NCI-H1092 treated with DMSO at 0.1 percent for 48 hours (cell line): ENCODE measurements around the gene TCIRG1.
A peak's percentile ranks its signal among the peaks of the same experiment; 100 is the strongest.
"Not testable (repeated sequence)": the region's sequence is repeated elsewhere in the genome, so short reads cannot be mapped to it uniquely, and the experiment has no call there.

Source experiments
- DNase-seq: peaks from one replicate; lab custom pipeline; 2025; lab: John Stamatoyannopoulos, UW

The TCIRG1 gene, protein sequence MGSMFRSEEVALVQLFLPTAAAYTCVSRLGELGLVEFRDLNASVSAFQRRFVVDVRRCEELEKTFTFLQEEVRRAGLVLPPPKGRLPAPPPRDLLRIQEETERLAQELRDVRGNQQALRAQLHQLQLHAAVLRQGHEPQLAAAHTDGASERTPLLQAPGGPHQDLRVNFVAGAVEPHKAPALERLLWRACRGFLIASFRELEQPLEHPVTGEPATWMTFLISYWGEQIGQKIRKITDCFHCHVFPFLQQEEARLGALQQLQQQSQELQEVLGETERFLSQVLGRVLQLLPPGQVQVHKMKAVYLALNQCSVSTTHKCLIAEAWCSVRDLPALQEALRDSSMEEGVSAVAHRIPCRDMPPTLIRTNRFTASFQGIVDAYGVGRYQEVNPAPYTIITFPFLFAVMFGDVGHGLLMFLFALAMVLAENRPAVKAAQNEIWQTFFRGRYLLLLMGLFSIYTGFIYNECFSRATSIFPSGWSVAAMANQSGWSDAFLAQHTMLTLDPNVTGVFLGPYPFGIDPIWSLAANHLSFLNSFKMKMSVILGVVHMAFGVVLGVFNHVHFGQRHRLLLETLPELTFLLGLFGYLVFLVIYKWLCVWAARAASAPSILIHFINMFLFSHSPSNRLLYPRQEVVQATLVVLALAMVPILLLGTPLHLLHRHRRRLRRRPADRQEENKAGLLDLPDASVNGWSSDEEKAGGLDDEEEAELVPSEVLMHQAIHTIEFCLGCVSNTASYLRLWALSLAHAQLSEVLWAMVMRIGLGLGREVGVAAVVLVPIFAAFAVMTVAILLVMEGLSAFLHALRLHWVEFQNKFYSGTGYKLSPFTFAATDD

DNA sequence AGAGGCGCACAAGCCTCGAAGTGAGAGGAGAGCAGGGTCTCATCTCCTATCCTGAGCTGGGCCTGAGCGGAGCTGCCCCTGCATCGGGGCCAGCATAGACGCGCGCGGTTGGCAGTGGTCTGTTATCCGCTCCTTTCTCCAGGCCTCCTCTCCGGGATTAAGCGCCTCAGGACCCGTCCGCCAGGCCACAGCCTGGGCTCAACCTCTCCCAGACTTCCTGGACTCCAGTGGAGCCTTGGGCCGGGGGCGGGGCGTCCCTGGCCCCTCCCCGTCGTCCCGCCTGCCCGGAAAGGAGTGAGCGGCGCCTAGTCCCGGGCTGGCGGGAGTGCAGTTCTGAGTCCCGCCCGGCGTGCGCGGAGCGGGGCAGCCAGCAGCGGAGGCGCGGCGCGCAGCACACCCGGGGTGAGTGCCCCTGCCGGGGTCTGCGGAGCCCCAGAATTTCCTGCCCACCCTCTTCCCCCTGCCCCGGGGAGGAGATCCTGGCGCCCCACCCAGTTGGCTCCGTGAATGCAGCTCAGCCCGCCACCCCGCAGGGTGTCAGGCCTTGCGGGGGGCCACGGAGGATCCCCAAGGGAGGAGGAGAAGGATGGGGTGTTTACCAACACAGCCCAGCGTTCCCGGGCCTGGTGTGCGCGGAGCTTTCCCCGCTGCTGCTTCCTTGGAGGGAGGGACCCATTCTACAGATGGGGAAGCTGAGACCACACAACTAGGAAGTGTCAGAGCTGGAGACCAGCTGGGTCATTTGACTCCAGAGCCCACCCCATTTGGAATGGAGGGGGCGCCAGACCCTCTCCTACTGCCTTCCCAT lies at the start of gene TCIRG1:
Gene TCIRG1, plus strand, starts transcription at position 308 of the 808 bp plus-strand sequence. CDS start 2,247 bp downstream, outside the sequence.
- DNase-seq, result no peak

DNA sequence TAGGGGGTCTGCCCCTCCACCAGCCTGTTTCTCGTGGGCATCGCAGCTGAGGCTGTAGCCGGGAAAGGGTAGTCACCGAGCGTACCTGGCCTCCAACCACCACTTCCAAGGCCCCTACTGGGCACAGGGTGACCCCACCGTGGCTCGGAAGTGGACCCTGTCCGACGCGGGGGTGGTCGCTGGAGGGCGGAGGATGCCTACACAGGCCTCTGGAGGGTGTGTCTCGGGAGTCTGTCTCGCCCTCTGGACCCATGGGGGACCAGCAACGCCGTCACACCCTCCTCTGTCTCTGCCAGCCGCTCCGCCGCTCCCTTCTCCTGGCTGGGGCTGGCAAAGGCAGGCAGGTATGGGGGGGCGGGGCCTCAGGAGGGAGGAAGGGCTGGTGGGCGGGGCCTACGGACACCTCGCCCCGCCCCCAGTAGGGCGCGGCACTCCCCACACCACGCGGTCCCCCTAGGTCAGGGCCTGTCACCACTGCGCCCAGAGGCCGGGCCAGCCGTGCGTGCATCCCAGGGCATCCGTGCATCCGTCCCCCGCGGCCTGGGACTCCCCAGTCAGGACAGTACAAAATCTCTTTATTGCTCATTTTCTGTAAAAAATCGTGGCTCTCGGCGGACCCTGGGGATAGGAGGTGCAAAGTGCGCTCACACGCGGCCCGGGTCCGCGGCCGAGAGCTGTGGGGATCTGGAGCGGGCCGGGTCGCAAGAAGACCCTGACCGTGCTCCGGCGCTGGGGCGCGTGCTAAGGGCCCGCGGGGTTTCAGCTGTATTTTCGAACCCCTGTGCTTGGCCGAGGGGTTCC lies 48.1 kb upstream of the TCIRG1 start:
- DNase-seq, result not testable (repeated sequence)

DNA sequence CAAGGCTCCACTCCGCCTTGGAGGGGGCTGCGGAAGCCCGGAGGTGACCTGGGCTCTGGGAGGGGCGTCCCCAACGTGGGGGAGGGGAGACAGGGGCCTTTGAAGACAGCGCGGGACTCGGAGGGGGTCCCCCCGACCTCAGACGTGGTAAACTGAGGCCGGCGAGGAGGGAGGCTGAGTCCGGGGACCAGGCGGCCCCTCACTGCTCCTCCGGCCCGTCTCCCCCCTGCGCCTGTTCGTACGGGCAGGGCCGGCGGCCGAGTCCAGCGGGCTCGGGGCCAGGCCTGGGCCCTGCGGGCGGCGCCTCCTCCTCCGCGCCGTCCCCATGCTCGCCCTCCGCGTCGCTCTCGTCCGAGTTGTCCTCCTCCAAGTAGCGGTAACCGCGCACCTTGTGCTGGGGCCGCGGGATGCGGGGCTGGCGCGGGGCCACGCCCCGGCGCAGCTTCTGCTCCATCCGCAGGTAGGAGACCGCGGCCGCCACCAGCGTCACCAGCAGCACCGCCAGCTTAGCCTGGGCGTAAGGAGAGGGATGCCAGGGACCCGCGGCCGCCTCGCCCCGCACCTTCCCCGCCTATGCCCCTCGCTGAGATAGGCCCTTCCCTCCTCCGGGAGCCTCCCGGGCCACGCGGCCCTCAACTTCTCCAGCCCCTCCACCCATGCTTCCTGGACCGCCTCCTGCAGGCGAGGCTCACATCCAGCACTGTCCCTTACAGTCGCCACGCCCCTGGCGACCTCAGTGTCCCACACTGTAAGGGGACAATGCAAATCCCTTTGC lies 47.3 kb upstream of the TCIRG1 start:
- not testable (repeated sequence) for DNase-seq

DNA sequence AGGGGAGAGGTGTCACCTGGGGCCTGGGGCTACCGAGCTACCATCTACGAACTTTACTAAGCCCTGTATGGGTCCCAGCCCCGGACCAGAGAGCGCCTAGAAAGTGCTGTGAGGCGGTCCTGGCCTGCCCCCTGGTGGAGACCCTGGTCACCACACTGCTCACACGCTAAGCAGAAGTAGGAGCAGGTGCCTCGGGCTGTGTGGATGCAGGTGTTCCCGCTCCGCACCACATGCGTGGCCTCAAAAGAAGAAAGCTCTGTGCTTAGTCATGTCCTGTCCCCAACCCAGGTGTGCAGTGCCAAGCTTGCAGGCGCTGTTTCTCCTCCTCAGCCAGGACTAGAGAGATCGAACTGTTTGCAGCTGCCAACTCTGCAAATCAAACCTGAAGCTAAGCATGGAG lies 45.0 kb upstream of the TCIRG1 start:
- peak; percentile 19 for DNase-seq

DNA sequence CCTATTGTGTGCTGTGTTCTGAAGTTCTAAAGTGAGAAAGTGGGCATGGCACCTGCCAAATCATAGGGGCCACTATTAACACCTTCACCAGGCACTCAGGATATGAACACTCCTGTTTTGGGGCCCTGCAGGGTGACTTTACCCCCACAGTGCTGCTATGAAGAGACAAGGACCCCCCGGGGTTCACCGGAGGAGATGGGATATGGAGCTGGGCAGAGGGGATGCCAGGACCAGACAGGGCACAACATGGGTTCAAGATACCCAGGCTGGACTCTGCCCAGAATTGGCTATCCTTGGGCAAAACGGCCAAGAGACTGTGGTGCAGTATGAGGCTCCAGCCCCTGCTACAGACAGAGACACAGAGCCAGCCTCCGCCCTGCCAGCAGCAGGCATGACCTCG lies 44.4 kb upstream of the TCIRG1 start:
- not testable (repeated sequence) for DNase-seq

DNA sequence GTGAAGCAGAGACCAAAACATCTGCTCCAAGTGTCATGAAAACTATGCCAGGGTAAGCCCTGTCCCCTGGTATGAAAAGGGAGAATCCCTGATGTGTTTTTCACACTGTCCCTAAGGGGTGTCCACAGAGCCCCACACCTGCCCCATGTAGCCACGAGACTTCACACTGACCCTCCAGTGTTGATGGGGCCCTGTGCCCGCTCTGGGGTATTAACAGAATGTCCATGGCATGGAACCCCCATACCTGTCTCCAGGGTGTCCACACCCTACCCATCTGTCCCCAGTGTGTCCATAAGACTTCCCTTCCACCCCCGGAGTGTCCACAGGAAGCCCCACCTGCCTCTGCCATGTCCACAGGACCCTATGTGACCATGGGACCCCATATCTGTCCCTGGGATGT lies 43.7 kb upstream of the TCIRG1 start:
- not testable (repeated sequence) for DNase-seq

DNA sequence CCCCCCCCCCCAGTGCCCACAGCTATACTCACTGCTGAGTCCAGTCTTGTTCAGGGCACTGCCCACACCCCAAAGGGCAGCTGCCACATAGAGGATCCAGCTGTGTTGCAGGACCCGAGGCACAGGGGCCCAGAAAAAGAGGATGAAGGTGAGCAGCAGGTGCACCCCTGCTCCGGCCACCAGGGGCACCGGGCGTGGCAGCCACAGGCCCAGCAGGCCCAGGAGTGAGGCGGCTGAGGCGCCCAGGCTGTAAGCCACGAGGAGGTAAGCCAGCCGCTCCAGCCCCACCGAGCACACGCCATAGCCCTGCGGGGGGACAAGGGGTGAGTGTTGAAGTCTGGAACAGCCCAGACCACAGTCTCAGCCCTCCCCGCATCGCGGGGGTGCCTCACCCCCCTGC lies 43.2 kb upstream of the TCIRG1 start:
- DNase-seq, result not testable (repeated sequence)

DNA sequence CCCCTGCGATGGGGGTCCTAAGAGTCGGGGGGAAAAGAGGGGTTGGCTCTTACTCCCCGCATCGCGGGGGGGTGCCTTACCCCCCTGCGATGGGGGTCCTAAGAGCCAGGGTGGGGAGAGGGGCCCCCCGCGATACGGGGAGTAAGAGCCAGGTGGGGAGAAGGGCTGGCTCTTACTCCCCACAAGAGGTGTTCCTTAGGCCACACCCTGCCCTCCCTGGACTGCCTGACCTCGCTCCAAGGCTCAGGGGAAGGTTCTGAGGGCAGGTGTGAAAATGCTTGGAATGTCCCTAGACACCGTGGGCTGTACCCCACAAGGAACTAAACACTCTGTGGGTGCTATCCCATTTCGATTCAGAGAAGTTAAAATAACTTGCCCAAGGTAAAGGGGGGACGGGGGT lies 42.8 kb upstream of the TCIRG1 start:
- DNase-seq, result no peak

DNA sequence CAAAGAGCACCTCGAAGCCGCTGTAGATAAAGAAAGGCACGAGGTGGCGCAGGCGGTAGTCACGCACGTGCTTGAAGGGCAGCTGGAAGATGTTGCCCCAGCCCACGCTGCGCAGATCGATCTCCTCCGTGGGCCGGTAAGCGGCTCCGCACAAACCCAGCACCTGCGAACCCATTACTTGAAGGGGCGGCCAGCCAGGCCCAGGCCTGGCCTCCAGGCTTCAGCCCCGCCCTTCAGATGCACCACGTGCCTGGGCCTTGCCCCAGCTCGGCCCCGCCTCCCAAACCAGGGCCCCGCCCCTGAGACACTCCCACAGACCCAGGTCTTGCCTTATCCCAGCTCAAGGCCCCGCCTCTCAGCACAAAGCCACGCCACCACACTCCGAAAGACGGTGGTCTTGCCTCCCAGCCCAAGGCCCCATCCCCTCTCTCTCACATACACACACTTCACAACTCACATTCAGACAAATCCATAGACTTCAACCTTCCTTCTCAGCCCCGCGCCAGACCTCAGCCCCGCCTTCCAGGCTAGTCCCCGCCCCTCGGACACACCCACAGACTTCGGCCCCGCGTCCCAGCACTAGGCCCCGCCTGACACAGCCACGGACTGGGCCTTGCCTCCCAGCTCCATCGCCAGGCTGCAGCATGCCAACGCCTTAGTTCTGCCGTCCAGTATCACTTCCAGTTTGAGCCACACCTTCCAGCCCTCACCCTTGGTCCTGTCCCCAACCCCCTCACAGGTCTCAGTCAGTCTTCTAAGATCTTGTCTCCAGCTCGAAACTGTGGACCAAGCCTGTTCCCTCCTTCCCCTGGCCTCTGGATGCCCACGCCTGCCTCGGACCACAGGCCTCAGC lies 42.0 kb upstream of the TCIRG1 start:
- DNase-seq, result no peak

DNA sequence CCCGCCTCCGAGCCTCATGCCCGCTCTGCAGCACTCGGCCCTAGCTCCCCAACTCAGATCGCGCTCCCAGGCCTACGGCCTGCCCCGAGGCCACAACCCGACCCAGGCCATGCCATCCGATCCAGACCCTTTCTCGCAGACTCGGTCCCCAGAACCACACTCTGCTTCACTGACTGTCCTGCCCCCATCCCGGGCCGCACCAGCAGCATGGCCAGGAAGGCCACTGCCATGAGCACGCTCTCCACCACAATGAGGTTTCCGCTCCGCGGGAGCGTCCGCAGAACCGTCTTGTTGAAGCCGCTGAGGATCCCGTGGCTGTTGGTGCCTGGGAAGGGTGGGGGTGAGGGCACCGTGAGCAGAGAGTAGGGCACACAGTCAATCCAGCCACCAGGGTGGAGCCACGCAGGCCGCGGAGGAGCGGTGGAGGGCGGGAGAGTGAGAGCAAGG lies 41.3 kb upstream of the TCIRG1 start:
- no peak for DNase-seq

DNA sequence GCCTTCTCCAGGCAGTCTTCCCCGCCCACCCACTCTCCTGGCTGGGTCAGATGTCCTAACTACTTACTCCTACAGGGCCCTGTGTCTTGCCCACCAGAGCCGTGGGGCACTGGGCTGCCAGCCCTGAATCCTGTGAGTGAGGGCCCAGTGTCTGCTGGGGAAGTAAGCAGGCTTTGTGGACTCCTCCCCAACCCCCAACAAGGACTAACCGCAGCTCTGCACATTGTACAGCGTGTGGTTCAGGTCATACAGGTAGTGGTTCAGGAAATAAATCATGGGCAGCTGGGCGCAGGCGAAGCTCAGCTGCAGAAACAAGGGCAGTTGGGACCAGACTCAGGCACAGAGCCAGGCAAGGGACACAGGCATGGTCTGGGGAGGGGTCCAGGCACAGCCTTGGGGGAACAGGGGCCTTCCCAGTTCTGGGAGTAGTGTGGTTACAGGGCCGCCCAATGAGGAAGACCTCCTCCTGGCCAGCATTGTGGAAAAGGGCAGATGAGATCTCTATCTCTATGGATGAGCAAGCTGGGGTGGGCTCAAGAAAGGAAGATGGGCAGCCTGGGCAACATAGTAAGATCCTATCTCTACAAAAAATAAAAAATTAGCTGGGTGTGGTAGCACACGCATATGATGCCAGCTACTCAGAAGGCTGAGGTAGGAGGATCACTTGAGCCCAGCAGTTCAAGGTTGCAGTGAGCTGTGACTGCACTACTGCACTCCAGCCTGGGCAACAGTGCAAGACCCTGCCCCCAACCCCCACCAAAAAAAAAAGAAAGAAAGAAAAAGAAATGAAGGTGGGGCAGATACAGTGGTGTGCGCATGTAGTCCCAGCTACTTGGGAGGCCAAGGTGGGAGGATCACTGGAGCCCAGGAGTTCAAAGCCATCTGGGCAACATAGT lies 40.4 kb upstream of the TCIRG1 start:
- no peak for DNase-seq

DNA sequence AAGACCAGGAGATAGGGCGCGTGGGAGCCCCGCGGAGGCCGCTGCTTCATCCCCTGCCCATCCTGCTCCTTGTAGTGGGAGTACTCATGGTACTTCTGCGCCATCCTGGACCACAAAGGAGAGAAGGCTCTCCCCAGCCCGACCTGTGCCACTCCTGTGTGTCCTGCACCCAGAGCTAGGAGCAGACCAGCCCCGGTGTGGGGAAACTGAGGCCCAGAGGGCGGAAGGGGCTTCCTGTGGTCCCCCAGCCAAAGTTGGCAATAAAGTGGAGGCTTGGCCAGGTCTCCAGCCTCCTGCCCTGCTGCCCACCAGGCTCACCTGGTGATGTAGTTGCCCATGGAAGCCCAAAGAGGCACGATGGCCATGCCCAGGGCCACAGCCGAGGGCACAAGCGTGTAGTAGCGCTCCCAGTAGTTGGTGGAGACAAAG lies 39.6 kb upstream of the TCIRG1 start:
- DNase-seq, result no peak

DNA sequence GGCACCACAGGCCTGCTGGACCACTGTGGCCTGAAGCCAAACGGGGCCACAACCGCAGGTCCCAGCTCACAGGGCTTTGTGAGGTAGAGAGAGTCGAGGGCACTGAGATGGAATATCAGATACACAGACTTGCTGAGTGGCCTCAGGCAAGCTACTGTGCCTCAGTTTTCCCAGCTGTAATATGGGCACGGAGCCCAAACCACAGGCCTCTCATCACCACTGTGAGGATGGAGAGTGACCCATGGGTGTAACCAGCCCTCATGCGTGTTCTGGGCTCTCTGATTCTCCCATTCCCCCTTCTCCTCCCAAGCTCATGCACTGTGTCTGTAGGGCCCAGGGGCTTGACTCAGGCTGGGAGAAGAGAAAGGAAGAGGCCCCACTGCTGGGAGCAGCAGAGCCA lies 39.1 kb upstream of the TCIRG1 start:
- no peak for DNase-seq

DNA sequence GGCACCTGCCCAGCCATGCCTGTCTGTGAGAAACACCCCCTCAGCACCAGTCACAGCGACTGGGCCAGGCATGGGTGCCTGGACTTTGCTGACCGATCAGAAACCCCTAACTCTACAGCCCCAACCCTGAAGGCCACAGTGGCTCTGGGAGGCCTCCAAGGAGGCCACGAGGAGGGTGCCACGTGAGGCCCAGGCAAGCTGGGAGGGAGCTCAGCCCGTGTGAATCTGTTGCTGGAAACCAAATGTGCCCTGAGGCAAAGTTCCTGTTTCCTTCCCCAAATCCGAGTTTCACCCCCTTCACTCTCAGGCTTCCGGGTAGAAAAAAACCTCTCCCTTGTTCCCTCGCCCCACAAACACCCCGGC lies 36.3 kb upstream of the TCIRG1 start:
- no peak for DNase-seq

DNA sequence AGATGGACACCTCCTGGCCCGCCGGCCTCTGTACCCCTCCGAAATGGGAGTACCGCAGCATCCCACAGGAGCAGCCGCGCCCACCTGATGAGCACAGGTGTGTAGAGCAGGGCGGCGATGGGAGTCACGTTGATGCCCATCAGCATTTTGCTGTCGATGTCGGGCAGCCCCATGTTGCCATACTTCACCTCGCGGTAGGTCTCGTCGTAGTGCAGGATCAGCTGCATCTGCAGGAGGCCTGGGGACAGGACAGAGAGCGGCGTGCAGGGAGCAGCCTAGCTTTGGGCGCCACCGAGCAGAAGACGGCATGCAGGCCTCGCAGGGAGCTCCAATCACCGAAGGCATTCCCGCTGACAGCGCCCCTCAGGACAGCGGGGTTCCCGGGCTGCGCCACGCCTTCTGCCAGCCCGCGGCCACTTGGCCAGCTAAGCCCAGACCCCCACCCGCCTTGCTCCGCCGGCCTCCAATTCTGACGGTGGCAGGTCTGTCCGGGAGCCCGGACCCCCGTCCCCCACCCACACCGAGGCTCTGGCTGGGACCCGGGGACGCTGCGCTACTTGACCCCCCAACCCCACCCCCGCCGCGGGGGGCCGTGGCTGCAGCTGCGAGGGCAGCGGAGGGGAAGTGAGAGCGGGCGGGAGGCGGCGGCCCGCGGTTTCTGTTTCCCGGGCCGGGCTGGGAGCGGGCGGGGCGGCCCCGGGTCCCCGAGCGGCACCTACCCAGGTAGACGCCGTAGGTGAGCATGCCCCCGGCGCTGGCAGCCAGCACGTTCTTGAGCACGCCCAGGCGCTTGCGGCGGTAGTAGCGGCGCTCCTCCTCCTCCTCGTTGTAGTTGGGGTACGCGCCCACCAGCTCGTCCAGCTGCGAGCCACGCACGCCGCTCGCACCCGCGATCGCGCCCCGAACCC lies 35.6 kb upstream of the TCIRG1 start:
- no peak for DNase-seq

DNA sequence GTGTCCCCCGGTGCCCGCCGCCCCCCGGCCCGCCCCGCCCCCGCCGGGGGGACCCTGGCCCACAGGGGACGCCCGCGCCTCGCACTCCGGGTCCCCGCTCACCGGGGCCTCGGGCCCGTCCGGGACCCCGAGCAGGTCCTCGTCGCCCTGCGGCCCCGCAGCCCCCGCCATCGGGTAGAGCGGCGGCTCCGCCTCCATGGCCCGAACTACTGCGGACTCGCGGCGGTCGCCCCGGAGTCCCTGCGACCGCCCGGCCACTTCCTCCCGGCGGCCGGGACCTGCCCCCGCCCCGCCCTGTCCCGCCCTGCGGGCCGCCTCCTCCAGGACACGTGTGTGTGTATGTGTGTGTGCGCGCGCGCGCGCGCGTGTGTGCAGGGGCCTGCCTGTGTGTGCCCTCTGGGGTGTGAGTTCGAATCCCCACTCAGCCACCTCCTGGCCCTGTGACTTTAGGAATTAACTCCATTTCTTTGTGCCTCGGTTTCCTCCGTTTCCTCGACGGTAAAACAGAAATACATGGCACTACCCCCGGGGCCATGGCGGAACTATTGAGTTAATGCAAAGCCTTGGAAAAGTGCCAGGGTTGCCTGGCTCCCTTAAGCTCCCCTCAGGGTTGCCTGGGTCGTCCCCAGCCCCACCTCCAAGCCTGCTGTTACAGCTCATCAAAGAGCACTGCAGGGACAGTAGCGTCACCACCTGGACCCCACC lies 34.8 kb upstream of the TCIRG1 start, which contains the start of gene UNC93B1:
Gene UNC93B1, minus strand, starts transcription at position 252 of the 705 bp plus-strand sequence. Its CDS starts 54 bp downstream, at position 198.
- no peak for DNase-seq
